Measurements from ENCODE around the gene CARS2. TPM values are rescaled to one million over a fixed set of nuclear protein-coding genes. Genes with fewer than 3 reads are reported as not detected.
"Not testable (repeated sequence)": the region's sequence is repeated elsewhere in the genome, so short reads cannot be mapped to it uniquely, and the experiment has no call there.

CARS2 gene
- polyA plus RNA-seq (2012; ENCODE audit: missing spikeins) = 77.9 TPM

- TF ChIP-seq TAF1 (IDR thresholded peaks at IDR 0.05; ENCODE audit: borderline replicate concordance, low read depth, low read length) (0 out of 2 replicates have a peak, but pooled peaks have one; percentile 13), POLR2AphosphoS5 (IDR thresholded peaks at IDR 0.05; ENCODE audit: low read depth, low read length) (0 out of 2 replicates have a peak, but pooled peaks have one; percentile 54), POLR2A (IDR thresholded peaks at IDR 0.05; ENCODE audit: low read depth, low read length) (peak; percentile 83)
- DNase-seq (ENCODE audit: insufficient read length) (peak; percentile 94), FAIRE-seq (peak; percentile 97)
These were observed at the start of gene CARS2 for GRCh38 chr13:110705826-110706569. TSS of gene CARS2 (minus strand) at chr13:110706116. CDS start at chr13:110706093, 23 bp downstream.

GRCh38 chr13:110748271-110748670, 42.4 kb upstream of the CARS2 start:
- no peak for DNase-seq (ENCODE audit: insufficient read length)
- no peak for FAIRE-seq
- TF ChIP-seq POLR2A (IDR thresholded peaks at IDR 0.05; ENCODE audit: low read depth, low read length) = no peak

GRCh38 chr13:110746438-110746837, 40.5 kb upstream of the CARS2 start:
- no peak for TF ChIP-seq POLR2AphosphoS5 (IDR thresholded peaks at IDR 0.05; ENCODE audit: low read depth, low read length)
- TF ChIP-seq POLR2A (IDR thresholded peaks at IDR 0.05; ENCODE audit: low read depth, low read length) = no peak
- TF ChIP-seq TAF1 (IDR thresholded peaks at IDR 0.05; ENCODE audit: borderline replicate concordance, low read depth, low read length) = no peak
- DNase-seq (ENCODE audit: insufficient read length) (no peak), FAIRE-seq (no peak)

- TF ChIP-seq TAF1 (IDR thresholded peaks at IDR 0.05; ENCODE audit: borderline replicate concordance, low read depth, low read length) (no peak), POLR2AphosphoS5 (IDR thresholded peaks at IDR 0.05; ENCODE audit: low read depth, low read length) (no peak), POLR2A (IDR thresholded peaks at IDR 0.05; ENCODE audit: low read depth, low read length) (no peak)
- DNase-seq (ENCODE audit: insufficient read length) = no peak
- FAIRE-seq = no peak
These were observed 37.8 kb upstream of the CARS2 start for GRCh38 chr13:110743687-110744086.

- no peak for DNase-seq (ENCODE audit: insufficient read length)
- TF ChIP-seq TAF1 (IDR thresholded peaks at IDR 0.05; ENCODE audit: borderline replicate concordance, low read depth, low read length) (no peak), POLR2AphosphoS5 (IDR thresholded peaks at IDR 0.05; ENCODE audit: low read depth, low read length) (no peak), POLR2A (IDR thresholded peaks at IDR 0.05; ENCODE audit: low read depth, low read length) (no peak)
- FAIRE-seq = no peak
These were observed 31.6 kb upstream of the CARS2 start for GRCh38 chr13:110737555-110737954.

GRCh38 chr13:110734561-110734960, 28.6 kb upstream of the CARS2 start:
- no peak for TF ChIP-seq POLR2AphosphoS5 (IDR thresholded peaks at IDR 0.05; ENCODE audit: low read depth, low read length)
- TF ChIP-seq TAF1 (IDR thresholded peaks at IDR 0.05; ENCODE audit: borderline replicate concordance, low read depth, low read length) = no peak
- no peak for TF ChIP-seq POLR2A (IDR thresholded peaks at IDR 0.05; ENCODE audit: low read depth, low read length)
- no peak for FAIRE-seq
- no peak for DNase-seq (ENCODE audit: insufficient read length)

GRCh38 chr13:110731072-110731471, 25.2 kb upstream of the CARS2 start:
- FAIRE-seq (no peak), DNase-seq (ENCODE audit: insufficient read length) (no peak)
- no peak for TF ChIP-seq POLR2A (IDR thresholded peaks at IDR 0.05; ENCODE audit: low read depth, low read length)
- no peak for TF ChIP-seq POLR2AphosphoS5 (IDR thresholded peaks at IDR 0.05; ENCODE audit: low read depth, low read length)
- no peak for TF ChIP-seq TAF1 (IDR thresholded peaks at IDR 0.05; ENCODE audit: borderline replicate concordance, low read depth, low read length)

- no peak for TF ChIP-seq POLR2A (IDR thresholded peaks at IDR 0.05; ENCODE audit: low read depth, low read length)
- TF ChIP-seq TAF1 (IDR thresholded peaks at IDR 0.05; ENCODE audit: borderline replicate concordance, low read depth, low read length) = no peak
- no peak for TF ChIP-seq POLR2AphosphoS5 (IDR thresholded peaks at IDR 0.05; ENCODE audit: low read depth, low read length)
- DNase-seq (ENCODE audit: insufficient read length) (no peak), FAIRE-seq (no peak)
These were observed 20.8 kb upstream of the CARS2 start for GRCh38 chr13:110726726-110727125.

GRCh38 chr13:110726153-110726552, 20.2 kb upstream of the CARS2 start:
- not testable (repeated sequence) for DNase-seq (ENCODE audit: insufficient read length); FAIRE-seq

GRCh38 chr13:110723598-110723997, 17.7 kb upstream of the CARS2 start:
- DNase-seq (ENCODE audit: insufficient read length) = no peak
- FAIRE-seq = no peak
- no peak for TF ChIP-seq TAF1 (IDR thresholded peaks at IDR 0.05; ENCODE audit: borderline replicate concordance, low read depth, low read length)
- no peak for TF ChIP-seq POLR2A (IDR thresholded peaks at IDR 0.05; ENCODE audit: low read depth, low read length)
- no peak for TF ChIP-seq POLR2AphosphoS5 (IDR thresholded peaks at IDR 0.05; ENCODE audit: low read depth, low read length)

GRCh38 chr13:110722971-110723370, 17.1 kb upstream of the CARS2 start:
- no peak for TF ChIP-seq TAF1 (IDR thresholded peaks at IDR 0.05; ENCODE audit: borderline replicate concordance, low read depth, low read length)
- no peak for TF ChIP-seq POLR2A (IDR thresholded peaks at IDR 0.05; ENCODE audit: low read depth, low read length)
- no peak for TF ChIP-seq POLR2AphosphoS5 (IDR thresholded peaks at IDR 0.05; ENCODE audit: low read depth, low read length)
- no peak for DNase-seq (ENCODE audit: insufficient read length)
- FAIRE-seq = no peak

GRCh38 chr13:110719036-110719710, 13.3 kb upstream of the CARS2 start:
- FAIRE-seq (no peak), DNase-seq (ENCODE audit: insufficient read length) (no peak)
- TF ChIP-seq TAF1 (IDR thresholded peaks at IDR 0.05; ENCODE audit: borderline replicate concordance, low read depth, low read length) = no peak
- no peak for TF ChIP-seq POLR2AphosphoS5 (IDR thresholded peaks at IDR 0.05; ENCODE audit: low read depth, low read length)
- TF ChIP-seq POLR2A (IDR thresholded peaks at IDR 0.05; ENCODE audit: low read depth, low read length) = no peak
